MCF 10A (cell line): ENCODE results near the gene P2RX6. TPM values are rescaled to one million over a fixed set of nuclear protein-coding genes. Genes with fewer than 3 reads are reported as not detected.
"Not testable (repeated sequence)": the region's sequence is repeated elsewhere in the genome, so short reads cannot be mapped to it uniquely, and the experiment has no call there.

Source experiments
- BruUV-seq: library from RNA; stranded (reverse); fragments of 400-500 nt; replicated peaks from 2 replicates; lab custom pipeline; 2021; lab: Mats Ljungman, UMichigan
- CTCF ChIA-PET: fragments of 300-600 bp; sonication (Branson Sonifier 250); formaldehyde crosslinking; extraction: SDS; loops from one replicate; lab custom pipeline; 2021; ENCODE audit warnings: antibody characterized with exemption, inconsistent platforms; lab: Yijun Ruan, JAX
- POLR2A ChIA-PET: fragments of 300-600, 350-650 bp; sonication (Branson Sonifier 250); formaldehyde crosslinking; extraction: SDS; loops from one replicate; lab custom pipeline; 2020; ENCODE audit warnings: antibody characterized with exemption, inconsistent platforms; lab: Yijun Ruan, JAX
- DNase-seq: peaks from one replicate; pipeline ENCODE4 v3.0.0-alpha.2; 2018; ENCODE audit not compliant: unreplicated experiment
- H3K27ac Mint-ChIP-seq: one replicate; pipeline ENCODE4 v1.8.0; 2022; ENCODE audit warnings: mild to moderate bottlenecking, low read depth, mixed read lengths; ENCODE audit not compliant: unreplicated experiment
- H3K27me3 Mint-ChIP-seq: one replicate; pipeline ENCODE4 v1.8.0; 2022; ENCODE audit warnings: mixed read lengths; ENCODE audit not compliant: insufficient read depth, unreplicated experiment
- H3K36me3 Mint-ChIP-seq: one replicate; pipeline ENCODE4 v1.8.0; 2022; ENCODE audit warnings: mild to moderate bottlenecking, moderate library complexity, mixed read lengths; ENCODE audit not compliant: insufficient read depth, unreplicated experiment
- H3K4me1 Mint-ChIP-seq: one replicate; pipeline ENCODE4 v1.8.0; 2022; ENCODE audit warnings: mixed read lengths; ENCODE audit not compliant: insufficient read depth, unreplicated experiment
- H3K4me3 Mint-ChIP-seq: one replicate; pipeline ENCODE4 v1.8.0; 2022; ENCODE audit warnings: mild to moderate bottlenecking, moderate library complexity, mixed read lengths; ENCODE audit not compliant: unreplicated experiment
- H3K9me3 Mint-ChIP-seq: one replicate; pipeline ENCODE4 v1.8.0; 2022; ENCODE audit warnings: mixed read lengths; ENCODE audit not compliant: unreplicated experiment
- CTCF ChIP-seq: fragments of 200-600 bp; IDR thresholded peaks from one replicate; pipeline ENCODE4 v1.8.0; 2022; ENCODE audit warnings: antibody characterized with exemption, mild to moderate bottlenecking; ENCODE audit not compliant: unreplicated experiment
- intact Hi-C: fragments of 100-400 bp; cut with micrococcal nuclease; formaldehyde crosslinking; loops from 2 replicates; pipeline ENCODE4 v1.14.1; 2022
- total RNA-seq: library from RNA; stranded (reverse); gene quantifications from 2 replicates; pipeline ENCODE4 v1.2.3, GENCODE V29; 2022

Gene P2RX6
- total RNA-seq, 1 experiment from 2014 or later: 0.19 TPM

GRCh38 chr22:20967697-20968211 is 47.2 kb upstream of the P2RX6 start:
- Mint-ChIP-seq H3K4me3 (no peak overlapping the region), H3K27ac (no peak overlapping the region), H3K27me3 (no peaks in the 10 kb centered on the region), H3K9me3 (no peaks in the 10 kb centered on the region), H3K36me3 (no peaks in the 10 kb centered on the region), H3K4me1 (no peaks in the 10 kb centered on the region)
- intact Hi-C loops: no loop called here
- no peak for TF ChIP-seq CTCF
- CTCF ChIA-PET: interaction anchor here (1.1 kb wide), 1 partner anchor 14 kb away, joined by 3 read pairs; the partner anchor contains the start of gene LZTR1
- BruUV-seq: no TSS peak
- POLR2A ChIA-PET: no interaction called here
- no peak for DNase-seq

- Mint-ChIP-seq H3K36me3 (no peaks in the 10 kb centered on the region), H3K4me1 (no peaks in the 10 kb centered on the region), H3K9me3 (no peaks in the 10 kb centered on the region), H3K4me3 (no peak overlapping the region), H3K27me3 (no peaks in the 10 kb centered on the region), H3K27ac (no peak overlapping the region)
- no peak for DNase-seq
- TF ChIP-seq CTCF: no peak
- POLR2A ChIA-PET: no interaction called here
- intact Hi-C loops: no loop called here
- BruUV-seq: no TSS peak
- CTCF ChIA-PET: no interaction called here
These were observed 46.5 kb upstream of the P2RX6 start for GRCh38 chr22:20968281-20968977.

- Mint-ChIP-seq H3K36me3 (no peaks in the 10 kb centered on the region), H3K27ac (no peak overlapping the region), H3K27me3 (no peaks in the 10 kb centered on the region), H3K4me3 (no peak overlapping the region), H3K9me3 (no peaks in the 10 kb centered on the region), H3K4me1 (no peaks in the 10 kb centered on the region)
- no peak for TF ChIP-seq CTCF
- POLR2A ChIA-PET: interaction anchor here (1.5 to 1.6 kb wide), 2 partner anchors 10 kb away, joined by 4 to 5 read pairs; partner anchors contain the start of gene LZTR1
- no TSS peak for BruUV-seq
- CTCF ChIA-PET: interaction anchor here (1.5 kb wide), 1 partner anchor 10 kb away, joined by 5 read pairs; no protein-coding TSS in a partner anchor
- intact Hi-C loops: no loop called here
- no peak for DNase-seq
These were observed 43.9 kb upstream of the P2RX6 start for GRCh38 chr22:20970939-20971657.

GRCh38 chr22:20972014-20972694 is 42.8 kb upstream of the P2RX6 start:
- H3K9me3 Mint-ChIP-seq, H3K27me3 Mint-ChIP-seq, H3K4me3 Mint-ChIP-seq, H3K27ac Mint-ChIP-seq, DNase-seq, H3K36me3 Mint-ChIP-seq, intact Hi-C loops, H3K4me1 Mint-ChIP-seq, BruUV-seq: not testable (repeated sequence)
- CTCF ChIA-PET: interaction anchor here (1.5 kb wide), 1 partner anchor 11 kb away, joined by 5 read pairs; no protein-coding TSS in a partner anchor
- POLR2A ChIA-PET: interaction anchor here (0.7 to 1.6 kb wide), 3 partner anchors 9 to 11 kb away, joined by 3 to 5 read pairs (median 4); partner anchors contain the start of gene LZTR1
